ENCODE measurements around the gene CNTNAP2.

CNTNAP2 gene

GRCh38 chr7:147805996-147806576 lies 1689.5 kb downstream of the CNTNAP2 start:
- no peak for DNase-seq

- no peak for DNase-seq
Measured at GRCh38 chr7:147809786-147810185, 1693.2 kb downstream of the CNTNAP2 start.

GRCh38 chr7:147810269-147810668 lies 1693.7 kb downstream of the CNTNAP2 start:
- DNase-seq, result no peak

GRCh38 chr7:147811923-147812322 lies 1695.3 kb downstream of the CNTNAP2 start:
- no peak for DNase-seq

- DNase-seq, result no peak
Measured at GRCh38 chr7:147813316-147813715, 1696.7 kb downstream of the CNTNAP2 start.

GRCh38 chr7:147818317-147818716 lies 1701.7 kb downstream of the CNTNAP2 start:
- no peak for DNase-seq

GRCh38 chr7:147824671-147825070 lies 1708.1 kb downstream of the CNTNAP2 start:
- DNase-seq, result no peak

GRCh38 chr7:147829016-147829415 lies 1712.4 kb downstream of the CNTNAP2 start:
- DNase-seq, result no peak

- DNase-seq, result no peak
Measured at GRCh38 chr7:147833557-147833956, 1717.0 kb downstream of the CNTNAP2 start.

GRCh38 chr7:147833970-147834369 lies 1717.4 kb downstream of the CNTNAP2 start:
- DNase-seq, result no peak

GRCh38 chr7:147852833-147853232 lies 1736.2 kb downstream of the CNTNAP2 start:
- no peak for DNase-seq

GRCh38 chr7:147857152-147858140 lies 1740.8 kb downstream of the CNTNAP2 start:
- no peak for DNase-seq

GRCh38 chr7:147858421-147858820 lies 1741.8 kb downstream of the CNTNAP2 start:
- no peak for DNase-seq

GRCh38 chr7:147859033-147859432 lies 1742.4 kb downstream of the CNTNAP2 start:
- no peak for DNase-seq

- no peak for DNase-seq
Measured at GRCh38 chr7:147859486-147859885, 1742.9 kb downstream of the CNTNAP2 start.

- DNase-seq, result no peak
Measured at GRCh38 chr7:147861058-147861716, 1744.6 kb downstream of the CNTNAP2 start.

GRCh38 chr7:147861945-147862344 lies 1745.3 kb downstream of the CNTNAP2 start:
- no peak for DNase-seq

- no peak for DNase-seq
Measured at GRCh38 chr7:147869456-147869855, 1752.9 kb downstream of the CNTNAP2 start.

- no peak for DNase-seq
Measured at GRCh38 chr7:147878912-147879661, 1762.5 kb downstream of the CNTNAP2 start.

- DNase-seq, result no peak
Measured at GRCh38 chr7:147885869-147886268, 1769.3 kb downstream of the CNTNAP2 start.

GRCh38 chr7:147894271-147894670 lies 1777.7 kb downstream of the CNTNAP2 start:
- DNase-seq, result no peak

GRCh38 chr7:147896121-147896520 lies 1779.5 kb downstream of the CNTNAP2 start:
- no peak for DNase-seq
